BLaER1 treated with 17β-estradiol and CSF1 and Interleukin-3, amounts not matched to agents 10 nM and 100 nM (cell line): Measurements from ENCODE around the gene KRT14.
A peak's percentile ranks its signal among the peaks of the same experiment; 100 is the strongest.

Experiments
- H3K27ac ChIP-seq, 11 experiments: shearing (Covaris generic); formaldehyde crosslinking; 2 replicates each; pipeline ENCODE4 v1.8.1; 2022
- H3K27me3 ChIP-seq, 11 experiments: shearing (Covaris generic); formaldehyde crosslinking; 2 replicates each; pipeline ENCODE4 v1.8.1; 2022
- H3K36me3 ChIP-seq, 11 experiments: shearing (Covaris generic); formaldehyde crosslinking; 2 replicates each; pipeline ENCODE4 v1.8.1; 2022
- H3K4me1 ChIP-seq, 10 experiments: shearing (Covaris generic); formaldehyde crosslinking; 2 replicates each; pipeline ENCODE4 v1.8.1; 2022
- H3K4me2 ChIP-seq, 11 experiments: shearing (Covaris generic); formaldehyde crosslinking; 2 replicates each; pipeline ENCODE4 v1.8.1; 2022
- H3K4me3 ChIP-seq, 10 experiments: shearing (Covaris generic); formaldehyde crosslinking; 2 replicates each; pipeline ENCODE4 v1.8.1; 2022
- H3K9ac ChIP-seq, 11 experiments: shearing (Covaris generic); formaldehyde crosslinking; 2 replicates each; pipeline ENCODE4 v1.8.1; 2022
- H3K9me3 ChIP-seq, 11 experiments: shearing (Covaris generic); formaldehyde crosslinking; replicated peaks in 1 of 11; 2 replicates each; pipeline ENCODE4 v1.8.1; 2022
- H4K20me1 ChIP-seq, 11 experiments: shearing (Covaris generic); formaldehyde crosslinking; 2 replicates each; pipeline ENCODE4 v1.8.1; 2022
- Cebpa-rat ChIP-seq, 11 experiments: shearing (Covaris generic); IDR thresholded peaks; 2 replicates each; pipeline ENCODE4 v1.8.1; 2022

KRT14 gene

GRCh38 chr17:41536741-41537613 lies 49.7 kb downstream of the KRT14 start:
- Histone ChIP-seq H3K9ac (no peak overlapping the region), H3K27ac (no peak overlapping the region), H3K9me3 (no peaks in the 10 kb centered on the region), H3K4me2 (no peak overlapping the region), H3K27me3 (no peaks in the 10 kb centered on the region), H3K4me1 (no peaks in the 10 kb centered on the region; a peak in 1 of 20 replicates), H4K20me1 (no peaks in the 10 kb centered on the region), H3K4me3 (no peak overlapping the region), H3K36me3 (no peaks in the 10 kb centered on the region)
- TF ChIP-seq Cebpa-rat (IDR thresholded peaks at IDR 0.05): no peak

- no peak overlapping the region for H3K4me2 ChIP-seq
- peaks cover 0 to 3% (median 0%) of the 10 kb centered on the region in 11 experiments; a peak in 5 of 22 replicates for H3K27me3 ChIP-seq
- no peak for TF ChIP-seq Cebpa-rat (IDR thresholded peaks at IDR 0.05)
- no peak overlapping the region for H3K4me3 ChIP-seq
- no peaks in the 10 kb centered on the region for H3K36me3 ChIP-seq
- no peaks in the 10 kb centered on the region; a peak in 1 of 20 replicates for H3K4me1 ChIP-seq
- no peaks in the 10 kb centered on the region for H3K9me3 ChIP-seq
- H3K27ac ChIP-seq: no peak overlapping the region
- no peak overlapping the region for H3K9ac ChIP-seq
- no peaks in the 10 kb centered on the region; a peak in 1 of 22 replicates for H4K20me1 ChIP-seq
Observed at GRCh38 chr17:41535764-41536481, 50.8 kb downstream of the KRT14 start.

GRCh38 chr17:41534899-41535546 lies 51.7 kb downstream of the KRT14 start:
- H3K4me2 ChIP-seq: 0 out of 22 replicates have a peak overlapping the region, but pooled peaks of 1 of the 11 experiments have one; percentile 21
- H3K4me3 ChIP-seq: no peak overlapping the region
- no peak for TF ChIP-seq Cebpa-rat (IDR thresholded peaks at IDR 0.05)
- no peaks in the 10 kb centered on the region; a peak in 1 of 22 replicates for H4K20me1 ChIP-seq
- no peaks in the 10 kb centered on the region for H3K9me3 ChIP-seq
- no peak overlapping the region for H3K9ac ChIP-seq
- peaks cover 0 to under 1% (median 0%) of the 10 kb centered on the region in 10 experiments; a peak in 1 of 20 replicates for H3K4me1 ChIP-seq
- peaks cover 0 to 12% (median 8%) of the 10 kb centered on the region in 11 experiments; a peak in 16 of 22 replicates for H3K27me3 ChIP-seq
- H3K27ac ChIP-seq: no peak overlapping the region
- no peaks in the 10 kb centered on the region for H3K36me3 ChIP-seq

DNA sequence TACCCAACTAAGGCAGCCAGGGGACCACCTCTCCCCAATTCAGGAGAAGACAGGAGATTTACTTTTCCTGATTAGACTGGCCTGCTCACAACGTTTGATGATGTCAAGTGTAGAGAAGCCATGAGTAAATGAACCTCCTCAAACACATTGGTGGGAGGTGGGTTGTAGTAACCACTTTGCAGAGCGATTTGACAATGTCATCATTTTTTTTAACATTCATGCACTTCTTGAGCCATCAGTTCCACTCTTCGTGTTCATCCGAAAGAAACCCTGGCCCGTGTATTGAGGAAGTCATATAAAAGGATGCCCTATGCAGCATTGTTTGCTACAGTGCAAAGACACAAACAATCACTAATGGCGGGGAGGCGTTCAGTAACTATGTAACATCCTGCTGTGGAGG lies 53.1 kb downstream of the KRT14 start:
- Histone ChIP-seq H3K4me1 (peaks cover 0 to 11% (median 0%) of the 10 kb centered on the region in 10 experiments; a peak in 5 of 20 replicates), H3K9me3 (no peaks in the 10 kb centered on the region), H3K4me3 (no peak overlapping the region), H3K4me2 (no peak overlapping the region), H3K9ac (no peak overlapping the region), H3K27me3 (peaks cover 6 to 26% (median 22%) of the 10 kb centered on the region in 11 experiments), H3K27ac (no peak overlapping the region), H4K20me1 (no peaks in the 10 kb centered on the region; a peak in 1 of 22 replicates), H3K36me3 (no peaks in the 10 kb centered on the region)
- no peak for TF ChIP-seq Cebpa-rat (IDR thresholded peaks at IDR 0.05)

GRCh38 chr17:41532947-41533570 lies 53.6 kb downstream of the KRT14 start:
- H3K4me1 ChIP-seq: peaks cover 0 to 11% (median 0%) of the 10 kb centered on the region in 10 experiments; a peak in 5 of 20 replicates
- H4K20me1 ChIP-seq: no peaks in the 10 kb centered on the region; a peak in 1 of 22 replicates
- no peak overlapping the region for H3K9ac ChIP-seq
- H3K36me3 ChIP-seq: no peaks in the 10 kb centered on the region
- H3K27me3 ChIP-seq: peaks cover 12 to 32% (median 28%) of the 10 kb centered on the region in 11 experiments
- H3K4me2 ChIP-seq: no peak overlapping the region
- H3K27ac ChIP-seq: no peak overlapping the region
- H3K9me3 ChIP-seq: peaks cover 0 to 5% (median 3%) of the 10 kb centered on the region in 11 experiments; a peak in 12 of 22 replicates
- no peak overlapping the region for H3K4me3 ChIP-seq
- no peak for TF ChIP-seq Cebpa-rat (IDR thresholded peaks at IDR 0.05)
